ENCODE measurements around the gene PPFIBP1.

DNA sequence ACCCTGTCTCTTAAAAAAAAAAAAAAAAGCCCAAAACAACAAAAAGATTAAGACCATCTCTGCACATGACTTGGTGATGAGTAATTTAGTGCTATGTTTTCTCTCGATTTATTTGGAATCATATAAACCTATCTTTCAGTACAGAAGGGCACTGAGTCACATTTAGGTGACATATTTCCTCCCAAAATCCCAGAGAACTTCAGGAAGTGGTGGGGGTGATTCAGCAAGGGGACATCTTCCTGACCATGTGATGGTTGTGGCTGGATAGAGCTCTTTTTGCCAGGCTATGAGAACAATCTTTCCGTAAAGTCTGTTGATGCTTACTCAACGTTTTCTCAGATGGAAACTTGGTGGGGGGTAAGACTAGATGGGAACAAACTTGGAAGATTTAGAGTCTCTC is 50.0 kb downstream of the PPFIBP1 start:
- TF ChIP-seq, protein P1, sequence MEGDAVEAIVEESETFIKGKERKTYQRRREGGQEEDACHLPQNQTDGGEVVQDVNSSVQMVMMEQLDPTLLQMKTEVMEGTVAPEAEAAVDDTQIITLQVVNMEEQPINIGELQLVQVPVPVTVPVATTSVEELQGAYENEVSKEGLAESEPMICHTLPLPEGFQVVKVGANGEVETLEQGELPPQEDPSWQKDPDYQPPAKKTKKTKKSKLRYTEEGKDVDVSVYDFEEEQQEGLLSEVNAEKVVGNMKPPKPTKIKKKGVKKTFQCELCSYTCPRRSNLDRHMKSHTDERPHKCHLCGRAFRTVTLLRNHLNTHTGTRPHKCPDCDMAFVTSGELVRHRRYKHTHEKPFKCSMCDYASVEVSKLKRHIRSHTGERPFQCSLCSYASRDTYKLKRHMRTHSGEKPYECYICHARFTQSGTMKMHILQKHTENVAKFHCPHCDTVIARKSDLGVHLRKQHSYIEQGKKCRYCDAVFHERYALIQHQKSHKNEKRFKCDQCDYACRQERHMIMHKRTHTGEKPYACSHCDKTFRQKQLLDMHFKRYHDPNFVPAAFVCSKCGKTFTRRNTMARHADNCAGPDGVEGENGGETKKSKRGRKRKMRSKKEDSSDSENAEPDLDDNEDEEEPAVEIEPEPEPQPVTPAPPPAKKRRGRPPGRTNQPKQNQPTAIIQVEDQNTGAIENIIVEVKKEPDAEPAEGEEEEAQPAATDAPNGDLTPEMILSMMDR (IDR thresholded peaks at IDR 0.05): no peak
- TF ChIP-seq ZFX (IDR thresholded peaks at IDR 0.05; ENCODE audit: borderline replicate concordance): no peak

Measured in 22Rv1 (cell line).